C4-2B (cell line): Measurements from ENCODE around the gene HBP1.

ENCODE experiments used
- CTCF ChIP-seq: fragments of 450-650 bp; conservative IDR thresholded peaks from 2 replicates; pipeline ENCODE4 v1.5.1; 2017; ENCODE audit warnings: mild to moderate bottlenecking
- ZFX ChIP-seq: fragments of 450-650 bp; IDR thresholded peaks from 2 replicates; pipeline ENCODE4 v1.6.1; 2017

GRCh38 chr7:107208024-107208521 is 39.3 kb downstream of the HBP1 start:
- TF ChIP-seq CTCF (no peak), ZFX (no peak)
